DMS 273 (cell line): Measurements from ENCODE around the gene EIF4ENIF1.
"Not testable (repeated sequence)": the region's sequence is repeated elsewhere in the genome, so short reads cannot be mapped to it uniquely, and the experiment has no call there.

ENCODE experiments used
- DNase-seq: peaks from one replicate; lab custom pipeline; 2025; ENCODE audit not compliant: unreplicated experiment; lab: John Stamatoyannopoulos, UW

Gene EIF4ENIF1

GRCh38 chr22:31446208-31446607 lies 43.4 kb downstream of the EIF4ENIF1 start:
- no peak for DNase-seq

GRCh38 chr22:31445642-31446041 lies 44.0 kb downstream of the EIF4ENIF1 start:
- no peak for DNase-seq

- no peak for DNase-seq
Measured at GRCh38 chr22:31443516-31443915, 46.1 kb downstream of the EIF4ENIF1 start.

GRCh38 chr22:31442768-31443489 lies 46.7 kb downstream of the EIF4ENIF1 start:
- no peak for DNase-seq

GRCh38 chr22:31441652-31442051 lies 48.0 kb downstream of the EIF4ENIF1 start:
- DNase-seq, result no peak

GRCh38 chr22:31440681-31441080 lies 49.0 kb downstream of the EIF4ENIF1 start:
- no peak for DNase-seq

- DNase-seq, result peak; percentile 77
Measured at GRCh38 chr22:31439808-31440207, 49.8 kb downstream of the EIF4ENIF1 start.

GRCh38 chr22:31436132-31436531 lies 53.5 kb downstream of the EIF4ENIF1 start:
- no peak for DNase-seq

GRCh38 chr22:31431950-31432349 lies 57.7 kb downstream of the EIF4ENIF1 start:
- no peak for DNase-seq

GRCh38 chr22:31425331-31426050 lies 64.2 kb downstream of the EIF4ENIF1 start:
- no peak for DNase-seq

GRCh38 chr22:31402350-31402749 lies 87.3 kb downstream of the EIF4ENIF1 start:
- DNase-seq, result not testable (repeated sequence)

- peak; percentile 24 for DNase-seq
Measured at GRCh38 chr22:31400023-31400397, 89.6 kb downstream of the EIF4ENIF1 start.

- peak; percentile 98 for DNase-seq
Measured at GRCh38 chr22:31399211-31400022, 90.2 kb downstream of the EIF4ENIF1 start, which contains the start of gene DRG1. Gene DRG1 (plus strand): TSS chr22:31399604. CDS start chr22:31399684, 80 bp downstream.

GRCh38 chr22:31398231-31398630 lies 91.4 kb downstream of the EIF4ENIF1 start:
- no peak for DNase-seq

GRCh38 chr22:31394326-31394725 lies 95.3 kb downstream of the EIF4ENIF1 start:
- DNase-seq, result no peak

GRCh38 chr22:31393893-31394292 lies 95.7 kb downstream of the EIF4ENIF1 start:
- DNase-seq, result no peak
